GM13977 (cell line): ENCODE measurements around the gene MACROD2.
"Not testable (repeated sequence)": the region's sequence is repeated elsewhere in the genome, so short reads cannot be mapped to it uniquely, and the experiment has no call there.

Experiments
- DNase-seq: peaks from one replicate; pipeline ENCODE4 v3.0.0; 2012; ENCODE audit warnings: low spot score
- CTCF ChIP-seq: IDR thresholded peaks from 2 replicates; pipeline ENCODE4 v1.5.1; 2012; ENCODE audit warnings: mild to moderate bottlenecking, control low read depth; ENCODE audit not compliant: insufficient read depth; ENCODE audit errors: extremely low read depth, missing control alignments
- in situ Hi-C: fragments of 300-500 bp; cut with MboI; formaldehyde crosslinking; loops from one replicate; pipeline ENCODE4 v1.12.0; 2022; ENCODE audit warnings: low sequenced_read_pairs, low pct_unique_long_range_greater_than_20kb, mixed read lengths, inconsistent platforms; ENCODE audit not compliant: unreplicated experiment

The MACROD2 gene

GRCh38 chr20:14919501-14920081, 924.3 kb downstream of the MACROD2 start:
- in situ Hi-C loops = no loop called here
- no peak for DNase-seq

GRCh38 chr20:14921513-14921912, 926.2 kb downstream of the MACROD2 start:
- in situ Hi-C loops = no loop called here
- no peak for DNase-seq

More at GRCh38 chr20:14919501-14920081, 924.3 kb downstream of the MACROD2 start:
- TF ChIP-seq CTCF = no peak

GRCh38 chr20:14922503-14923267, 927.4 kb downstream of the MACROD2 start:
- TF ChIP-seq CTCF = no peak
- DNase-seq = no peak
- in situ Hi-C loops = no loop called here

More at GRCh38 chr20:14921513-14921912, 926.2 kb downstream of the MACROD2 start:
- no peak for TF ChIP-seq CTCF

- no peak for TF ChIP-seq CTCF
- in situ Hi-C loops = no loop called here
These were observed 929.1 kb downstream of the MACROD2 start for GRCh38 chr20:14924433-14924832.

GRCh38 chr20:14925300-14925699, 930.0 kb downstream of the MACROD2 start:
- DNase-seq = no peak
- TF ChIP-seq CTCF = no peak
- in situ Hi-C loops = no loop called here

More at GRCh38 chr20:14924433-14924832, 929.1 kb downstream of the MACROD2 start:
- DNase-seq = no peak

- DNase-seq, in situ Hi-C loops: not testable (repeated sequence)
These were observed 931.1 kb downstream of the MACROD2 start for GRCh38 chr20:14926436-14926835.

GRCh38 chr20:14928083-14928482, 932.8 kb downstream of the MACROD2 start:
- no peak for DNase-seq
- TF ChIP-seq CTCF = no peak
- in situ Hi-C loops = no loop called here
